ENCODE results near the gene BYSL.
"Not testable (repeated sequence)": the region's sequence is repeated elsewhere in the genome, so short reads cannot be mapped to it uniquely, and the experiment has no call there.

Gene BYSL

GRCh38 chr6:41942067-41942851, 21.0 kb downstream of the BYSL start:
- peak; percentile 99 for DNase-seq (ENCODE audit: low read depth)

DNA sequence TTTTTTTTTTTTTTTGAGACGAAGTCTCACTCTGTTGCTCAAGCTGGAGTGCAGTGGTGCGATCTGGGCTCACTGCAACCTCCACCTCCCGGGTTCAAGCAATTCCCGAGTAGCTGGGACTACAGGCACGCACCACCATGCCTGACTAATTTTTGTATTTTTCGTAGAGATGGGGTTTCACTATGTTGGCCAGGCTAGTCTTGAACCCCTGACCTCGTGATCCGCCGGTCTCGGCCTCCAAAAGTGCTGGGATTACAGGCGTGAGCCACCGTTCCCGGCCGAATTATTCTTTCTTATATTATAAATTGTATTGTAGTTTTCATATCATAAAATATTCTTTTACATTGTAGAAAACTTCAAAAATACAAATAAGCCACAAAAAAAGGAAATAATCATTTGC, 21.6 kb downstream of the BYSL start:
- not testable (repeated sequence) for DNase-seq (ENCODE audit: low read depth)

- peak; percentile 37 for DNase-seq (ENCODE audit: low read depth)
These were observed 22.2 kb downstream of the BYSL start for GRCh38 chr6:41943456-41943855.

DNA sequence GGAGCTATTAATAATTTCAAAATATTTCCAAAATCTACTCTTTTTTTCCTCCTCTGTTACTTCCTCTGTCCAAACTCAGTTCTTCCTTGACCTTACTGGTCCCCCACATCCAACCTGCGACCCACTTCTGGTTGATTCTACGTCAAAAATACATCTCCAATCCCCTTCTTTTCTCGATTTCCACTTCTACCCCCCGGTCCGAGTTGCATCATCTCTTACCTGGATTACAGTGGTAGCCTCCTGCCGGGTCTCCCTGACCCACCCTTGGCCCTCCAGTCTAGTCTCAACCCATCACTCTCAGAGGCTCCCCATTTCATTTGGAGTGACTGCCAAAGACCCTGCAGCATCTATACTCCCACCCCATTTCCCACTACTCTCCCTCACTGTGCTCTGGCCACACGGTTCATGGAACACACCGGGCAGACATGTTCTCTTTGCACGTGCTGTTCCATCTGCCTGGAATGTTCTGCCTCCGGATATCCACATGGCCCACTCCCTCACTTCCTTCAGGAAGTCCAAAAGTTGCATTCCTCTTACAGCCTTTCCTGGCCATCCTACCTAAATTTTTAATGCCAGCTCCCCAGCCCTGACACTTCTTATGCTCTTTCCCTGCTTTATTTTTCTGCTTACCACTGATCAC, 26.4 kb downstream of the BYSL start:
- no peak for DNase-seq (ENCODE audit: low read depth)

DNA sequence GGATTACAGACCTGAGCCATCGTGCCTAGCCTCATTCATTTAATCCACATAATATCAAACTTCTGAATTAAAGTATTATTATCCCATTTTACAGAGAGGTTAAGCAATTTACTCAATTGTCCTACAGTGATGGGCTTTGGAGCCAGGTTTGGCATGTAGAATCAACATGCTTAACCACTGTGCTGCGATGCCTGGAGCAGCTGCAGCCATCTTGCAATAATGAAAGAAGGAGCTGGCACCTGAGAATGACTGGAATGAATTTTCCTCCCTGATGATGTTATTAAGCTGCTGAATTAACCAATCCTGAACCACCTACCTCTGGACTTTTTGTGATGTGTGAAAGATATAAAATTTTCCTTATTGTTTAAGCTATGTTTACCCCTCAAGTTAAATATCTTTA, 33.4 kb downstream of the BYSL start:
- DNase-seq (ENCODE audit: low read depth), result no peak

DNA sequence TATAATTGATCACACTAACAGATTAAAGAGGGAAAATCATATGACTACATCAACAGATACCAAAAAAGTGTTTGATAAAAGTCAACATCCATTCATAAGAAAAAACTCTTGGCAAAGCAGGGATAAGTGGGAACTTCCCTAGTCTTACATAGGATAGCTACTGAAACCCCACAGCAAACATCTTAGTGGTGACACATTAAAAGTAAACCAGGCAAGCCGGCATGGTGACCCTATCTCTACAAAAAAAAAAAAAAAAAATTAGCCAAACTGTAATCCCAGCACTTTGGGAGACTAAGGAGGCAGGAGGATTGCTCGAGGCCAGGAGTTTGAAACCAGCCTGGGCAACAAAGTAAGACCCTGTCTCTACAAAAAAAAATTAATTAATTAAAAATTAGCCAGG, 34.1 kb downstream of the BYSL start:
- no peak for DNase-seq (ENCODE audit: low read depth)

DNA sequence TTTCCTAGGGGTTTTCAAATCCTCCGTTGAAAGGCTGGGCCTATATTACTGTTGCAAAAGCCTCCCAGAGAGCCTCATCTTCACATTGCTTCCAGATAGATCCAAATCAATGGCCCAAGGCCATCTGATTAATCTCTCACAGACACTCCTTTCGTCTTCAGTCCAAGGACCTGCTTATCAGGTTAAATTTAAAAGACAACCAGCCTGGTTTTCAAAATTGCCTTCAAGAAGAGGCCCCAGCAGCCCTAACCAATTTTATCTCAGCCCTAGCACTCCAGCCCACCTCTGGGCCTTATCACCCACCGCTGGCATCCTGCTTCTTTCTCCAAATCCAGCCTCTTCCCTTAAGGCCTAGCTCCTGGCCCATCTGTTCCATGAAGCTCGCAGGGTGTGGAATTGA, 35.8 kb downstream of the BYSL start:
- DNase-seq (ENCODE audit: low read depth), result no peak

DNA sequence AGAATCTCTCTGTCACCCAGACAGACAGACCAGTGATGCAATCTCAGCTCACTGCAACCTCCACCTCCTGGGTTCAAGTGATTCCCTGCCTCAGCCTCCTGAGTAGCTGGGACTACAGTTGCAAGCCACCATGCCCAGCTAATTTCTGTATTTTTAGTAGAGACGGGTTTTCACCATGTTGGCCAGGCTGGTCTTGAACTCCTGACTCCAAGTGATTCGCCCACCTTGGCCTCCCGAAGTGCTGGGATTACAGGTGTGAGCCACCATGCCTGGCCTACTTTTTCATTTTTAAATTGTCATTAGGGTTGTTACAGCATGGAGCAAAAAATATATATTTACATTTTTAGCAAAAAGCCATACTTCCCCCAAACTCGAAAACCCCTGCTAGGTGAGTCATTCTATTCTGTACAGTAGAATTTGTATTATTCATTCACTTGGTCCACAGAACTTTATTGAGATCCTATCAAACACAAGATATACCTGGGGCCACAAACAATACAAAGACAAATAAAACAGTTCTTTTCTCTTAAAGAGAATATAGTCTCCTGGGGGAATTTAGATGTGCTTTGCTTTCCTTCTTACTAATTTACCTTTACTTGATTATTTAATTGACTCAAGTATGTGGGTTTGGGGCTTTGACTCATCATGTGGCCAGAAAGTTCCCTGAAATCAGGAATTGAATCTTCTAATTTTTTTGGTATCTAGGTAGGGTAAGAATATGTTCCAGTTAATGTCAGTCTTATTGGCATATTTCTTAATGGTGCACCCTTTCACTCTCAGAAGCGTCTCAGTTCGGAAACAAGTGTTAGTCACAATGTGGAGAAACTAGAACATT, 36.9 kb downstream of the BYSL start:
- no peak for DNase-seq (ENCODE audit: low read depth)

- no peak for DNase-seq (ENCODE audit: low read depth)
These were observed 38.7 kb downstream of the BYSL start for GRCh38 chr6:41960028-41960427.

GRCh38 chr6:41963371-41963770, 42.1 kb downstream of the BYSL start:
- no peak for DNase-seq (ENCODE audit: low read depth)

GRCh38 chr6:41964201-41964887, 43.0 kb downstream of the BYSL start:
- DNase-seq (ENCODE audit: low read depth), result no peak

DNA sequence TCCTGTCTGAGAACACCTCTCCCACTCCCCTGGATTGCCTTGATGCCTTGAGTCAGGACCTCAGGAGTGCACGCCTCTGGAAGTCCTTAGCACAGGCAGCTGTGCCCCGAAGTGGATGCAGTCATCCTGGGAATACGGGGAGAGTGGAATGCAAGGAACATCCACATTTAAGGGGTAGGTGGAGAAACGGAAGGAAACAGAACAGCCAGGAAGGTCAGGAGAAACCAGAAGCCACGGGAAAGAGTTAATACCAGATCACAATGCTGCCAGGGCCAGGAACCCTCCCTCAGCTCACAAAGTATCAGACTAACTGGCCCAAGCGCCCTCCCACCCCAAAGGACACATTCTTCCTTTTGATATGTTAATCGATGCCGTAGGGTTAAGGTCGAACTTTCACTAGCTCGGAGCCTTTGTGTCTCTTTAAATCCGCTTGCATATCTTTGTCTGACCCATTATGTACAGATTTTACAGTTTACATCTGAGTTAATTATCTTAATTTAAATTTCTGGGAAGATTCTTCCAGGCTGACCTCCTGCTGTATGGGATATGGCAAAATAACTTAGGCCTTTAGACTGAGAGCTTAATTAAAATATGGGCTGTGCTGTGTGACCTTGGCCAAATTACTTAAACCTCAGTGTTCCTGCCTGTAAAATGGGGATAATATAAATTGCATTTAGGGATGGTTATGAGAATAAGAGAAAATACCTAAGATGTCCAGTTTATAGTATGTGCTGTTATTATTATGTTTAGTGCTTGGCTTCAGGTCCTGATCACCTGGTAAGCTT, 44.3 kb downstream of the BYSL start:
- DNase-seq (ENCODE audit: low read depth), result no peak

- no peak for DNase-seq (ENCODE audit: low read depth)
These were observed 45.1 kb downstream of the BYSL start for GRCh38 chr6:41966214-41966920.

DNA sequence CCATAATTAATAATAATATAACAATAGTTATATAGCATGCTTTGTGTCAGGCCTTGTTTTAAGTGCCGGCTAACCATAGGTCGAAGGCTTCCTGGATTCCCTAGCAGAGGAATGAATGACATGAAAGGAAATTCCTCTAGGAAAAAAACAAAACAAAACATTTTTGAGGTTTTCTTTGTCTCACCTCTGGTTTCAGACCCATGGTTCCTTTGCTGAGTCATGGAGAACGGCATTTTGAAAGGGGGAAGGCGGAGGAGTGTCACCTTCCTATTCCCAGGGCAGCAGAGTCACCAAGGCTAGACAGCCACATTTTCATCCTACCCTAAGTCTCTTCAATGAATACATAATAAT, 45.6 kb downstream of the BYSL start:
- peak; percentile 74 for DNase-seq (ENCODE audit: low read depth)

GRCh38 chr6:41967312-41968287, 46.3 kb downstream of the BYSL start:
- peak; percentile 45 for DNase-seq (ENCODE audit: low read depth)

DNA sequence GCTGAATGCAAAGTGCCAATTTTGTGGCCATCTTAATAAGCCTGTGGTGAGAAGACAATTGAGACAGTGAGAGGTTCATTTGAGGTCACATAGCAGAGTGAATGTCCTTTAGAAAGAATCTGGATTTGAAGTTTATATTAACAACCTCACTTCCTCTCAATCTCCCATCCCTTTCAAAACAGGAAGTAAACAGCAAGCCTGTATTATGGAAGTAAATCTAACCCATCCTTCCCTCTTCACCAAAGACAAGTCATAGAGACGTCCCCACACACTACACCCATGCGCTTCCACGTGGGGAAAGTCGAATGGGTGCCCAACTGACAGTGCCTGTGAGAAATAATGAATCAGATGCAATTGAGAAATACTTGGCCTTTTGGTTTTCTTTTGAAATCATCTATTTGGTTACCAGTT, 49.1 kb downstream of the BYSL start:
- DNase-seq (ENCODE audit: low read depth), result peak; percentile 80

- no peak for DNase-seq (ENCODE audit: low read depth)
These were observed 51.5 kb downstream of the BYSL start for GRCh38 chr6:41972826-41973225.

DNA sequence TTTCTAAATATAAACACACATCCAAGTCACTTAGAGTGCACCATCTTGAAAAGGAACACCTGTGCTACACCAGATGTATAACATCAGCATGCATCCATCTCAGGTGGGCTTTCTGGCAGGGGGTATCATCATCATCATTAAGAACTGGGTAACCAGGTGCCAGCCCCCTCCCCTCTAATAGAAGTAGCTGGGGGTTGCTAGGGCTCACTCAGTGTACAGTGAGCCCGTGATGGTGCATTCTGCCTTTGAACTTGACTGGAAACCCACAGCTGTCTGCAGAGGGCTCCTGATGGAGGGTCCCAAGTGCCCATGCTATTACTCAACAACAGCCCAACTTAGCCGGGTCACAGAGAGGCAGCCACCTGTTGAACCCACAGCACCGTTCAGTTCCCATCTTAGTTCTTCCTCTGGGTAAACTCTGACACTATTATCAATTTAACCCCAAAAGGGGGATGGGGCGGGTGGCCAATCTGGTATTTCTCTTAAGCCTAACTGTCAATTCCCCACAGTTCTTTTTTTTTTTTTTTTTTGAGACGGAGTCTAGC, 53.1 kb downstream of the BYSL start:
- DNase-seq (ENCODE audit: low read depth), result no peak

DNA sequence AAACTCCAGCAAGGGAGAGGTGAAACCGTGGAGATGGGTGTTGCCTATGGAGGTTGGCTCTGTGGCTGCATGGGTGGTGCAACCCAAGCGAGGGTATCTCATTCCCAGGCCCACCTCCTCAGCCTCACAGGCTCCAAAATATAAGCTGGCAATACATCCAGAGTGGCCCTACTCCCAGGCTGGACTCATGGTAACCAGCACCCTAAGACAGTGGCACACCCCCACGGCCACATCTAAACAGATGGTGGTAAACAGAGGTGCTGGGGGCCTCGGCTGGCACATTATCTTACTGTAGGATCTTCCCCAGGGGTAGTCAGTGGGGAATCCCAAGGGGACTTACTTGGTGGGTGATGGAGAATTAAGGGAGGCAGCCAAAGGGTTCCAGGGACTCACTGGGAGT, 54.0 kb downstream of the BYSL start:
- DNase-seq (ENCODE audit: low read depth), result no peak

All from amniotic epithelial cell (primary cell).